ENCODE results near the gene SAMD4A.

Gene SAMD4A, protein sequence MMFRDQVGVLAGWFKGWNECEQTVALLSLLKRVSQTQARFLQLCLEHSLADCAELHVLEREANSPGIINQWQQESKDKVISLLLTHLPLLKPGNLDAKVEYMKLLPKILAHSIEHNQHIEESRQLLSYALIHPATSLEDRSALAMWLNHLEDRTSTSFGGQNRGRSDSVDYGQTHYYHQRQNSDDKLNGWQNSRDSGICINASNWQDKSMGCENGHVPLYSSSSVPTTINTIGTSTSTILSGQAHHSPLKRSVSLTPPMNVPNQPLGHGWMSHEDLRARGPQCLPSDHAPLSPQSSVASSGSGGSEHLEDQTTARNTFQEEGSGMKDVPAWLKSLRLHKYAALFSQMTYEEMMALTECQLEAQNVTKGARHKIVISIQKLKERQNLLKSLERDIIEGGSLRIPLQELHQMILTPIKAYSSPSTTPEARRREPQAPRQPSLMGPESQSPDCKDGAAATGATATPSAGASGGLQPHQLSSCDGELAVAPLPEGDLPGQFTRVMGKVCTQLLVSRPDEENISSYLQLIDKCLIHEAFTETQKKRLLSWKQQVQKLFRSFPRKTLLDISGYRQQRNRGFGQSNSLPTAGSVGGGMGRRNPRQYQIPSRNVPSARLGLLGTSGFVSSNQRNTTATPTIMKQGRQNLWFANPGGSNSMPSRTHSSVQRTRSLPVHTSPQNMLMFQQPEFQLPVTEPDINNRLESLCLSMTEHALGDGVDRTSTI

DNA sequence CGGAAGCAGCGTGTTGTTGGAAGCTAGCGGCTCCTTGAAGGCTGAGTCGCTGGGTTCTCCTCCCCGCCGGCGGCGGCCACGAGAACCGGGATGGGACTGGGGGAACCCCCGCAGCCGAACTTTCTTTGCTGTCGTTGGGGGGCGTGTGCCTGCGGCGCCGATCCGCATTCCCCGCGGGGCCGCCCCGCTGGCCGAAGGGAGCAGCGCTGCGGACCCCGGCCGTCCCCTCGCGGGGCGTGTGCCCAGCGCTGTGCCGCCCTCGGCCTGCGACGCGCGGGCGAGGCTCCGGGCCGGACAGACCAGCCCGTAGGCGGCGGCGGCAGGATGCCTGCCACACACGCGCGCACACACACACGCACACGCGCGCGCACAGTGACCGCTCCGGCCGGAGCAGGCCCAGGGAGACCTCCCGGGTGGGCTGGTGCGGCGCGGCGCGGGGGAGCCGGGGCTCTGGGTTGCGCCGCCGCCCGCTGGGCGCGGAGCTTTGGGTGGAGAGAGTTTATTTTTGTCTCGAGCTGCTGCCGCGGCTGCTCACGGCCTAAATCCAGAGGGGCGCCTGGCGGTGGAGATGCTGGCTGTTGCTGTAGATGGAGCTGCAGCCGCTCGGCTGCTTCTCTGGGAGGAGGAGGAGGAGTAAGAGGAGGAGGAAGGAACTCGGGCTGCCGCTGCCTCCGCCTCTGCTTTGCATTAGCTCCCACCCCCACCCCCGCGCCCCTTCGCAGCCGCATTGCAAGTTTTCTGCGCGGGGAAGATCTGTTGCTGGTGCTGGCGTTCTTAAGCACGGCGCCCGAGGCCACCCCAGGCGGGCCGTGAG lies at the start of gene SAMD4A:
TSS of gene SAMD4A (plus strand) at position 719 of the 814 bp plus-strand sequence. CDS start 789 bp downstream, outside the sequence.
- DNase-seq (ENCODE audit: low read depth), result no peak

DNA sequence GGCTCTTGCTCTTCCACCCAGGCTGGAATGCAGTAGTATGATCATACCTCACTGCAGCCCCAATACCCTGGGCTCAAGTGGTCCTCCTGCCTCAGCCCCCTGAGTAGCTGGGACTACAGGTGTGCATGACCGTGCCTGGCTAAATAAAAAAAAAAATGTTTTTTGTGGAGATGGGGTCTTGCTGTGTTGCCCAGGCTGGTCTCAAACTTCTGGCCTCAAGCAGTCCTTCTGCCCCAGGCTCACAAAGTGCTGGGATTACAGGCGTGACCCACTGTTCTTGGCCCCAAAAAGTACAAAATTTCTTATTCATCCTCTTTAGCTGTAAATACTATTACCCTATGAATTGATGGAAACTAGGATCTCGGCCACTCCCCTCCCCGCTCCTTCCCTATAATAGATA lies 42.5 kb upstream of the SAMD4A start:
- no peak for DNase-seq (ENCODE audit: low read depth)

- DNase-seq (ENCODE audit: low read depth), result no peak
These were observed 38.0 kb upstream of the SAMD4A start for GRCh38 chr14:54528973-54529372.

DNA sequence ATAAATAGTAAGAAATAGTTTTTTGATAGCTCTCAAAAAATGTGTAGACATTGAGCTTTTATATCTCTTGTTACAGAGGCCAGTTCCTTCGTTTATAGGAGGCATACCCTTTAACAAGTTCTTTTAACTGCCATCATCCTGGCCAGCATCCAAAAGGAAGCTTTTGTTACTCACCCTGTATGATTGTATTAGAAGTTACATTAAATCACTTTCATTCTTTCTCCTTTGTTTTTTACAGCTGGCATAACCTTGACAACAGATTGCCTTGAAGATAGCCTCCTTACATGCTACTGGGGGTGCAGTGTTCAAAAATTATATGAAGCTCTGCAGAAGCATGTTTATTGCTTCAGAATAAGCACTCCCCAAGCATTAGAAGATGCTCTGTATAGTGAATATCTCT lies 37.1 kb upstream of the SAMD4A start:
- no peak for DNase-seq (ENCODE audit: low read depth)

GRCh38 chr14:54532111-54533012 lies 34.6 kb upstream of the SAMD4A start:
- DNase-seq (ENCODE audit: low read depth), result no peak

DNA sequence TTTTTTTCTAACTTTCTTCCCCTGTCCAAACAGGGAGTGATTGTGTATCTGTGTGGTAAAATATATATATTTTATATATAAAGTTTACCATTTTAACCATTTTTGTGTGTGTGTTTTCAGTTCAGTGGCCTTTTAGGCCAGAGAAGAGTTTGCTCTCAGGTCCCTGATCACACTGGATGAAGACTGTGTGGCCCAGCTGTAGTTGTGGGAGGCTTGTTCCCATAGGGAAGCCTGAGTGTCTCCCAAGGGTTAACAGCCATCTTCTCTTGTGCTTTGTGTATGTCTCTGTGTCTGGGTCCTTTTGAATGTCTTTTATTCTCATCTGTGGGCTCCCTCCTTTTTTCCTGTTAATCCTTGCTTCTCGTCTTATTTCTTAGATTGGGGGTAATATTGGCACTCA lies 33.8 kb upstream of the SAMD4A start:
- no peak for DNase-seq (ENCODE audit: low read depth)

DNA sequence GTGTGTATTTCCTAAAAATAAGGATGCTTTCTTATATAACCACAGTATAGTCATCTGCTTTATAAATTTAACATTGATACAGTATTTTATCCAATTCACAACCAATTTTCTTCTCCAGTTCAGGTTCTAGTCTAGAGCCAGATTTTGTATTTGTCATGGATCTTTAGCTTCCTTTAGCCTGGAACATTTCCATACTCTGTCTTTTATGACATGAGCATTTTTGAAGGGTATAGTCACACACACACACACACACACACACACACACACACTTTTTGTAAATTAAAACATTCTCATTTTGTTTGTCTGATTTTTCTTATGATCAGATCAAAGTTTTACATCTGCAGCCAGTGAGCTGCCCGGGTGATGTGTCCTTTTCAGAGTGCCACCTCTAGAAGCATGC lies 31.8 kb upstream of the SAMD4A start:
- no peak for DNase-seq (ENCODE audit: low read depth)

GRCh38 chr14:54535646-54536045 lies 31.3 kb upstream of the SAMD4A start:
- DNase-seq (ENCODE audit: low read depth), result no peak

DNA sequence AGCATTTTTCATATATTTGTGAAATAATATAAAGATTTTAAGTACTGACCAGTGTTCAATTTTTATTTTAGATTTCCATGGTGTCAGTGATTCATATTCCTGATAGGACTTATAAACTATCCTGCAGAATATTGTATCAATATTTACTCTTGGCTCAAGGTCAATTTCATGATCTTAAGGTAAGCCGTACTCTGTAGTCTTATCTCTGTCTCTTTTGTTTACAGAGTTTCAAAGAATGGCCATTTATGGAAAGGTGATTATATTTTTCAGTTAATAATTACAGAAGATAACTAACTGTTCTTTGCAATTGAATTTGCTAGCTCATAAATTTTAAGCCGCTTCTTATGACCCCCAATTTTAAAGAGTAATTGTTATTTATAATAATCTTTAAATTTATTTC lies 29.3 kb upstream of the SAMD4A start:
- no peak for DNase-seq (ENCODE audit: low read depth)

- no peak for DNase-seq (ENCODE audit: low read depth)
These were observed 28.9 kb upstream of the SAMD4A start for GRCh38 chr14:54538055-54538454.

- no peak for DNase-seq (ENCODE audit: low read depth)
These were observed 19.3 kb upstream of the SAMD4A start for GRCh38 chr14:54547583-54547982.

DNA sequence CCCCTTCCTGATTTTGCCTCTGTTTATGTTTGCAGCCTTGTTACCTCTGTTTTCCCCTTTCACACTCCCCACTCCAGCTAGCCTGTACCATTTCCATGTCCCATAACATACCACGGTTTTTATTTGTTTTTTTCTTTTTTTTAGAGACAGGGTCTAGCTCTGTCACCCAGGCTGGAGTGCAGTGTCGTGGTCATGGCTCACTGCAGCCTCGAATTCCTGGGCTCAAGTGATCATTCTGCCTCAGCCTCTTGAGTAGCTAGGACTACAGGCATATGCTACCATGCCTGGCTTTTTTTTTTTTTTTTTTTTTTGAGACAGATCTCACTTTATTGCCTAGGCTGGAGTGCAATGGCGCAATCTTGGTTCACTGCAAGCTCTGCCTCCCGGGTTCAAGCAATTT lies 18.4 kb upstream of the SAMD4A start:
- no peak for DNase-seq (ENCODE audit: low read depth)

- DNase-seq (ENCODE audit: low read depth), result no peak
These were observed 17.1 kb upstream of the SAMD4A start for GRCh38 chr14:54549862-54550261.

- DNase-seq (ENCODE audit: low read depth), result no peak
These were observed 16.4 kb upstream of the SAMD4A start for GRCh38 chr14:54550514-54550913.

DNA sequence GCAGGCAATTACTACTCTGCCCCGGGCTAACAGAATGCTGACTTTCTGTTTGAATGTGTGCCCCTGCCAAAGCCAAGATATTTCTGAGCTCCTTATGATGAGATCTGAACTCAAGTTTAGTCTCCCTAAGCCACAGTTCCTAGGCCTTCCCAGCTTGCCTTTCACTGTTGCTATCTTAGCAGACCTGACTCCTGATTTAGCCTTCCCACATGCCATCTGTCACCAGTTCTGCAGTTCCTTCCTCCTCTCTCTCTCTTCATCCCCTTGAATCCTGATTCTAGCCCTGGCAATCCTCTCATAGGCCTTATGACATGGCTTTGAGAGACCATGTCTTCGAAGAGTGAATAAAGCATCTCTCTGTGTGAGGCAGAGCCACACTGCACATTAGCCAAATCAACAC lies 12.5 kb upstream of the SAMD4A start:
- DNase-seq (ENCODE audit: low read depth), result no peak

DNA sequence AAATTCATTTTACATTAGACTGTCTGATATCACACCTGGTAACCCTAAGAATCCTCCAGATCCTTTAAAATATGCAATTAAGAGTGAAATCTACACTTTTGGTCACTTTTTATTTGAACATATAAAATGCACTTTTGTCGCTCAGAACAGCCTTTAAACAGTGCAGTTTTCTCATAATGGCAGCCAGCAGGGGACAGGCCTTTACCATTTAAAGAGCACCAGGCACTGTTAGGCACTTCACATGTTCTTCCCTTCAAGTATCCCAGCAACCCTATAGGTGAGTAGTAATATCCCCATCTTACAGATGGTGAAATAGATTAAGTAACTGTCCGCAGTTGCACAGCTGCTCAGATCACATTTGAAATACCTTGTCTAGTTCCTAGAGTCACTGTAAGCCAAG lies 11.3 kb upstream of the SAMD4A start:
- DNase-seq (ENCODE audit: low read depth), result no peak

DNA sequence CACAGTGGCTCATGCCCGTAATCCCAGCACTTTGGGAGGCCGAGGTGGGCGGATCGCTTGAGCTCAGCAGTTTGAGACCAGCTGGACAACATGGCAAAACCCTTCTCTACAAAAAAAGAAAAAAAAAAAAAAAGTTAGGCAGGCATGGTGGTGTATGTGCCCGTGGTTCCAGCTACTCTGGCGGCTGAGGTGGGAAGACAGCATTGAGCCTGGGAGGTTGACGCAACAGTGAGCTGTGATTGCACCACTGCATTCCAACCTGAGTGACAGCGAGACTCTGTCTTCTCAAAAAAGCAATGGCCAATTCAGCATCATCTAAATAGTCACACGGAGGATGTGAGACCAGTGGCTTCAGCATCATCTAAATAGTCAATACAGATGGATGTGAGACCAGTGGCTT lies 10.4 kb upstream of the SAMD4A start:
- DNase-seq (ENCODE audit: low read depth), result no peak

DNA sequence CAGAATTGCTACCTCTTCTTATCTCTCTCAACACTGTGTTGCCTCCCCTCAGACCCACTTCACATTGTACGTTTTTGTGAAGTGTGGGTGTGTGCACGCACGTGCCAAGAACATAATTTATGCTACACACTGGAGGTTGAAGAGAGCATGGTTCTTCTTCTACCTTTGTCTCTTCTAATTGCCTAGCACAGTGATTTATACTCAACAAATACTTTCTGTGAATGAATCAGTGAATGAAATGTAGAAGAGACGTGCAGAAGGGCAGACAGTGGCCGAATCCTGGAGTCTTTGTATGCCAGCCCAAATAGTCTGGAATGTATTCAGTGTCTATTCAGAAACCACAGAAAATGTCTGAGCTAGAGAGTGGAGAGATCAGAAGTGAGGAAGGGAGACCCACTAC lies 4.6 kb upstream of the SAMD4A start:
- no peak for DNase-seq (ENCODE audit: low read depth)

DNA sequence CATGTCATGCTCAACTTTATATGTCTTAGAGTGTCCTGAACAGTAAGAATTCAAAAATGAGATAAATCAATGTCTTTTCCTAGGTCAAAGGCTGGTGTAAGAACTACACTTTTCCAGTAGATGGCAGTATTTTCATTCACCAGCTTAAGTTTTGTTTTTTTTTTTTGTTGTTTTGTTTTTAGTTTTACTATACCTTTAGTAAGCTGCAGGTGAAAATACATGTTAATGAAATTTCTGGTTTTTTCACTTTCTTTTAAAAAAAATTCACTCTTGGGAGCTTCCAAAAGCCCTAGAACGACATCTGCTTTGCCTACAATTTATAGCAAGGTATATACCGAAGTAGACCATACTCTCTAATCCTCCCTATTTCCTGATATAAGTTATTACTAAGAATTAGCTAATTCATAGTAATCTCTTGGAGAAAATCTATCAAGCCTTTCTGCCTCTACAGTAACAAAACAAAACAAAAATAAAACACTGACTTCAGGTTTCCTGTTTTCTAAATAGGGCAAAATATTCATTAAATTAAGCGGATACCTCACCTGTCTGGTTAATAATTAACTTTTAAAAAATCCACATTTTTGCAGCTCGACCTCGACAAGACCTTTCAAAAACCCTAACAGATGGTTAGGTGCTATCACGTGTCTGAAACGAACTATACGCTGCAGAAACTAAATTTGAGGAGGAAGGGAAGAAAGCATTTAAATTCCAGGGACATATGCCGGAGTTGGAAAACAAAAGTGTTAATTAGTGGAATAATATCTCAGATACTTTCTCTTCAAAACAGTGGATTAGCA lies 2.7 kb upstream of the SAMD4A start:
- no peak for DNase-seq (ENCODE audit: low read depth)

- no peak for DNase-seq (ENCODE audit: low read depth)
These were observed 1.8 kb upstream of the SAMD4A start for GRCh38 chr14:54564868-54565784.
